ENCODE results near the gene PDE6A.

PDE6A gene

GRCh38 chr5:149810856-149811255, 133.7 kb downstream of the PDE6A start:
- DNase-seq (ENCODE audit: low read depth): no peak

GRCh38 chr5:149809931-149810691, 134.5 kb downstream of the PDE6A start:
- no peak for DNase-seq (ENCODE audit: low read depth)

- no peak for DNase-seq (ENCODE audit: low read depth)
Measured at GRCh38 chr5:149808264-149808982, 136.2 kb downstream of the PDE6A start.
